Prostate gland (tissue), 2 donors: ENCODE results near the gene FRMPD2.

Experiments used
- CTCF ChIP-seq, 4 experiments: fragments of 200-600 bp in 2 of 4; fragments of 450-650 bp in 2 of 4; sonication (generic) in 2 of 4; IDR thresholded peaks; 1 replicate in 3 of 4; 2 replicates in 1 of 4; pipeline ENCODE4 v1.5.1; 2016 to 2019; ENCODE audit warnings: antibody characterized with exemption in 4 of 4, mild to moderate bottlenecking in 2 of 4, moderate library complexity in 2 of 4
- POLR2A ChIP-seq: fragments of 450-650 bp; IDR thresholded peaks from one replicate; pipeline ENCODE4 v1.6.1; 2016; ENCODE audit warnings: antibody characterized with exemption, mild to moderate bottlenecking
- POLR2AphosphoS5 ChIP-seq: sonication (generic); formaldehyde crosslinking; IDR thresholded peaks from one replicate; pipeline ENCODE4 v1.6.1; 2017; ENCODE audit warnings: antibody characterized with exemption

- TF ChIP-seq CTCF (IDR thresholded peaks at IDR 0.05) (no peak), POLR2AphosphoS5 (no peak), POLR2A (no peak)
Observed at GRCh38 chr10:48210966-48211365, 63.5 kb downstream of the FRMPD2 start.
